GM08714 (cell line): ENCODE results near the gene DNAH2.
"Not testable (repeated sequence)": the region's sequence is repeated elsewhere in the genome, so short reads cannot be mapped to it uniquely, and the experiment has no call there.

Experiments used
- H3K4me3 ChIP-seq: fragments of 200-500 bp; sonication (Bioruptor generic); 2 replicates; pipeline ENCODE4 v1.5.1; 2014; ENCODE audit warnings: mild to moderate bottlenecking, low read length, inconsistent platforms
- ZNF274 ChIP-seq: IDR thresholded peaks from 2 replicates; pipeline ENCODE4 v1.6.1; 2012; ENCODE audit warnings: mild to moderate bottlenecking, low read depth, low read length

Gene DNAH2

GRCh38 chr17:7792611-7793010 is 75.1 kb downstream of the DNAH2 start:
- no peak for TF ChIP-seq ZNF274
- H3K4me3 ChIP-seq: no peak overlapping the region

- TF ChIP-seq ZNF274: no peak
These were observed 76.6 kb downstream of the DNAH2 start for GRCh38 chr17:7794075-7794663.

GRCh38 chr17:7797976-7798375 is 80.4 kb downstream of the DNAH2 start:
- no peak for TF ChIP-seq ZNF274
- H3K4me3 ChIP-seq: no peak overlapping the region

More at GRCh38 chr17:7794075-7794663, 76.6 kb downstream of the DNAH2 start:
- no peak overlapping the region for H3K4me3 ChIP-seq

GRCh38 chr17:7798839-7799238 is 81.3 kb downstream of the DNAH2 start:
- no peak overlapping the region for H3K4me3 ChIP-seq
- no peak for TF ChIP-seq ZNF274

- H3K4me3 ChIP-seq: no peak overlapping the region
- no peak for TF ChIP-seq ZNF274
These were observed 86.4 kb downstream of the DNAH2 start for GRCh38 chr17:7803981-7804380.

GRCh38 chr17:7806587-7806986 is 89.0 kb downstream of the DNAH2 start:
- H3K4me3 ChIP-seq: no peak overlapping the region
- no peak for TF ChIP-seq ZNF274

- no peak for TF ChIP-seq ZNF274
- H3K4me3 ChIP-seq: no peak overlapping the region
These were observed 89.7 kb downstream of the DNAH2 start for GRCh38 chr17:7807206-7807605.

GRCh38 chr17:7809086-7809790 is 91.7 kb downstream of the DNAH2 start:
- no peak overlapping the region for H3K4me3 ChIP-seq
- TF ChIP-seq ZNF274: no peak

GRCh38 chr17:7809791-7810343 is 92.3 kb downstream of the DNAH2 start:
- H3K4me3 ChIP-seq: not testable (repeated sequence)

- H3K4me3 ChIP-seq: no peak overlapping the region
- TF ChIP-seq ZNF274: no peak
These were observed 93.7 kb downstream of the DNAH2 start for GRCh38 chr17:7811251-7811650.

GRCh38 chr17:7814969-7815368 is 97.4 kb downstream of the DNAH2 start:
- no peak for TF ChIP-seq ZNF274
- H3K4me3 ChIP-seq: no peak overlapping the region

GRCh38 chr17:7816926-7817642 is 99.5 kb downstream of the DNAH2 start:
- no peak for TF ChIP-seq ZNF274
- no peak overlapping the region for H3K4me3 ChIP-seq

- TF ChIP-seq ZNF274: no peak
- no peak overlapping the region for H3K4me3 ChIP-seq
These were observed 100.1 kb downstream of the DNAH2 start for GRCh38 chr17:7817643-7817964.

- no peak for TF ChIP-seq ZNF274
- no peak overlapping the region for H3K4me3 ChIP-seq
These were observed 100.5 kb downstream of the DNAH2 start for GRCh38 chr17:7818026-7818425.
